SK-N-SH treated with all-trans-retinoic acid at 6 μM for 48 hours (cell line): ENCODE data around the gene MFNG.

Experiments used
- ARNTL ChIP-seq: fragments of 450-650 bp; formaldehyde crosslinking; IDR thresholded peaks from 2 replicates; pipeline ENCODE4 v1.5.0; 2020; ENCODE audit warnings: low read depth, mild to moderate bottlenecking, moderate library complexity, borderline replicate concordance
- BACH2 ChIP-seq: fragments of 250-450 bp; sonication (Bioruptor Pico); IDR thresholded peaks from 2 replicates; pipeline ENCODE4 v1.9.0; 2021; ENCODE audit warnings: mild to moderate bottlenecking, borderline replicate concordance
- CREB5 ChIP-seq: fragments of 250-450 bp; sonication (Bioruptor Pico); IDR thresholded peaks from 2 replicates; pipeline ENCODE4 v1.5.1; 2020; ENCODE audit warnings: low read depth, mild to moderate bottlenecking, moderate library complexity
- ESRRG ChIP-seq: fragments of 250-450 bp; sonication (Bioruptor Pico); IDR thresholded peaks from 2 replicates; pipeline ENCODE4 v1.6.1; 2021; ENCODE audit warnings: mild to moderate bottlenecking
- GLIS3 ChIP-seq: fragments of 250-450 bp; sonication (Bioruptor Pico); IDR thresholded peaks from 2 replicates; pipeline ENCODE4 v1.5.0; 2020; ENCODE audit warnings: mild to moderate bottlenecking, moderate library complexity
- ISL1 ChIP-seq: fragments of 250-450 bp; sonication (Bioruptor Pico); IDR thresholded peaks from 2 replicates; pipeline ENCODE4 v2.1.2; 2022; ENCODE audit warnings: mild to moderate bottlenecking, moderate library complexity
- OSR1 ChIP-seq: fragments of 250-450 bp; sonication (Bioruptor Pico); IDR thresholded peaks from 2 replicates; pipeline ENCODE4 v1.8.0; 2022; ENCODE audit warnings: moderate library complexity, mild to moderate bottlenecking, inconsistent platforms
- PATZ1 ChIP-seq: fragments of 250-450 bp; sonication (Bioruptor Pico); IDR thresholded peaks from 2 replicates; pipeline ENCODE4 v1.8.0; 2020; ENCODE audit warnings: mild to moderate bottlenecking, moderate library complexity, borderline replicate concordance
- PPARA ChIP-seq: fragments of 250-450 bp; sonication (Bioruptor Pico); IDR thresholded peaks from 2 replicates; pipeline ENCODE4 v1.5.0; 2020; ENCODE audit warnings: mild to moderate bottlenecking, borderline replicate concordance
- TOX ChIP-seq: fragments of 250-450 bp; sonication (Bioruptor Pico); IDR thresholded peaks from 2 replicates; pipeline ENCODE4 v1.8.0; 2021; ENCODE audit warnings: mild to moderate bottlenecking, moderate library complexity, borderline replicate concordance
- ZFP3 ChIP-seq: fragments of 250-450 bp; sonication (Bioruptor Pico); IDR thresholded peaks from 2 replicates; pipeline ENCODE4 v1.5.0; 2020; ENCODE audit warnings: mild to moderate bottlenecking, moderate library complexity
- ZFP30 ChIP-seq: fragments of 450-650 bp; formaldehyde crosslinking; IDR thresholded peaks from 2 replicates; pipeline ENCODE4 v1.5.0; 2022; ENCODE audit warnings: mild to moderate bottlenecking, moderate library complexity

- TF ChIP-seq ARNTL (CRISPR knock-in tag) = no peak
- no peak for TF ChIP-seq PPARA (CRISPR knock-in tag)
- TF ChIP-seq PATZ1 (CRISPR knock-in tag) = no peak
- no peak for TF ChIP-seq ISL1 (CRISPR knock-in tag)
- no peak for TF ChIP-seq OSR1 (CRISPR knock-in tag)
- no peak for TF ChIP-seq CREB5 (CRISPR knock-in tag)
- TF ChIP-seq GLIS3 (CRISPR knock-in tag) = no peak
- no peak for TF ChIP-seq TOX
- TF ChIP-seq ZFP3 (CRISPR knock-in tag) = no peak
- TF ChIP-seq ESRRG = no peak
- TF ChIP-seq BACH2 (CRISPR knock-in tag) = no peak
- TF ChIP-seq ZFP30 (CRISPR knock-in tag) = no peak
Measured at GRCh38 chr22:37425369-37425768, 60.8 kb downstream of the MFNG start.
